Stimulated activated CD4-positive, alpha-beta T cell treated with anti-CD3 and anti-CD28 coated beads, Interleukin-15, amount 100 ng/mL, for 24 hours (primary cell): Measurements from ENCODE around the gene ANAPC1.
"Not testable (repeated sequence)": the region's sequence is repeated elsewhere in the genome, so short reads cannot be mapped to it uniquely, and the experiment has no call there.

Experiments used
- DNase-seq: peaks from one replicate; pipeline ENCODE4 v3.0.0-alpha.2; 2020

The ANAPC1 gene

DNA sequence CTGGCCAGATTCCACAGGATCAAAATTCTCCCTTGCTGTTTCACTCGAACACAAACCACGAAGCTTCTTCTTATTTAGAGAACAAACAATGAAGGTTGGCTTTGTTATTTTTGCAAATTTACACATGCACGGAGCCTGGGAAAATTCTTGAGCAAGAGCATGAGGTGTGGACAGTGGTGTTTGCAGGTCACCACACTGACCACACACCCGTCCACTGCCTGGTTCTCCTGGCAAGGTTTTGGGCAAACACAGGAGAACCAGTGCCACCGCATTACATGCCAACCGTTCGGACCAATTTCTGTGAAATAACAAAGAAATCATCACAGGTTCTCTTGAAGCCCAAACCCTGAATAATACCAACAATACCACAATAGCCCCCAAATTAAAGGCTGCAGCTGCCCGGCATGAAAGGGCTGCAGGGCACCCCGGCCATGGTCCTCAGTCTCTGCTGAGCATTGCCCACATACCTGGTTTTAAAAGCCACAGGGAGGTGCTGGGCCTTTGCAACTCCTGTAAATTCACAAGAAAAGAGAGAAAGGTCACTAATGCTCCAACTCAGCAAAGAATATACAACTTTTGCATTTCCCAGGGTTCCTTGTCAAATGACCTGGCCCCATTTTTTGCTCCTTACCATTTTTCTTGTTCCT is 154.1 kb downstream of the ANAPC1 start:
- DNase-seq, result not testable (repeated sequence)

DNA sequence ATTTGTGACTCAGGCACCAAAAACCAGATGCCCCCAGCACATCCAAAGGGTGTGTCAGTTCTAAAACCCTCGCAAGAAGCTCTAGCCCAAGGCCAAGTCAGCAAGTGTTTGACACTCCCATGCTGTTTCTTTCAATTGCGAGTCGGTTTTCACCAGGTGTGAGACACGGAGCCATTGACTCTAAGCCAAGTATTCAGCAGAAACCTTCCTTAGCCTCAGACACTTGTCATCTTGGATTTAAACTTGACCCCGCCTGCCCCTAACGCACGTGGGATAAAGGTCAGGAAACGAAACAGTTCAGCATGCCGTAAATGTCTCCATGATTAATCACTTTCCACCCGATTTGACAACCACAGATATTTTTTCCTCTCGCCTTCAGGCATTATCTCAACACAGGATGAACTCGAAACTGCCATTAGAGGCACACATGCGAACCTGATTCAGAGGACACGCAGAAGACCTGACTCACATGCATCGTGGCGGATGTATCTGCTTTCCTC is 156.3 kb downstream of the ANAPC1 start:
- DNase-seq, result peak; percentile 73

DNA sequence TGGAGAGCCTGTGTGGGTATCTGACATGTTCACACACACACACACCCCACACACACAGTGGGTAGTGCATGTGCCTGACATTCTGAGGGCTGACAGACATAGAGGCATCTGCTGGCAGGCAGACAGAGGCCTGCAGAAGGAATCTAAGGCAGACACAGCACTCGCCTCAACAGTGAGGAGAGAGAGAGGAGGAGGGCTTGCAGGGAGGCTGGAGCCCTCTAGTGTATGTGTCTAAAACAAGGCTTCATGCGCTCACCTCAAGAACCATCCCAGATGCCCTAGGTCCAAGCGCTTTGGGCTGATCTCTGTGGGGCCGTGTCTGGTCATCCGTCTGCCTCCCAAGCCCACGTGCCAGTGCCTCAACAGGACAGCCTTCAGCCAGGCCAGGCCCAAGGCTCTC is 158.3 kb downstream of the ANAPC1 start:
- peak; percentile 48 for DNase-seq

- not testable (repeated sequence) for DNase-seq
Measured at GRCh38 chr2:111719610-111720009, 164.4 kb downstream of the ANAPC1 start.
